ENCODE measurements around the gene ATP5MC3. TPM values are rescaled to one million over a fixed set of nuclear protein-coding genes. Genes with fewer than 3 reads are reported as not detected.

Gene ATP5MC3
- total and polyA plus RNA-seq, 5 experiments from 2014 or later: 77.6 to 420 (median 363) TPM

DNA sequence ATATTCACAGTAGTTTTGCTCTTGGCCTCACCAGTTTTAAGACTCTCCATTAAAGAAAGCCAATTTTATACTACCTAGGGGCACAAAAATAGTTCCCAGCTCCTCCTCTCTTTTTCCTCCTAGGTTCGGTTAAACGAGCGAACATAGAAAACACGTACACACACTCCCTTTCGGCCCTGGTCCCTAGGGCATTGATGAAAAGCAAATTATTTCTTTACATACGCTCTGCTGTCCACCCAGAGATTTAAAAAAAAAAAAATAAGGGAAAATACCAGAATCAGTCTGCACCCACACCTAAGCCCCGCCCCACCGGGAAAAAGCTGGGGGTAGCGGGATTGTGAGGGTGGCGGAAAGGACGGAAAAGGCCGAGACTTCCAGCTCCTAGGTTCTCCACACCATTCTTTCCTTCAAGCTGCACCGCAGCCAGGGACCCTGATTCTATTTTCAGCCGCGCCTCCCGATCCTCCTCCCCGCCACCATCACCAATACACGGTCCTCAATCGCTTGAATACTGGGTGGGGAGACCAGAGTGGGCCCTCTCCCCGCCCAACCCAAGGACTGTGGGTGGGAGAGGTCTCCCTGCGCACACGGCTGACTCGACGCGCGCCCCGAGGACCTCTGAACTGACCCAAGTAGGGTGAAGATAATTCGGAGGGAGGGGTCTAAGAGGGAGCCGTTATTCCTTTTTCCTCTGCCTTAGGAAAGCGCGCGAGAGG, 14.3 kb downstream of the ATP5MC3 start:
- ATAC-seq: peak in 1 of 2 donors; percentile 10

DNA sequence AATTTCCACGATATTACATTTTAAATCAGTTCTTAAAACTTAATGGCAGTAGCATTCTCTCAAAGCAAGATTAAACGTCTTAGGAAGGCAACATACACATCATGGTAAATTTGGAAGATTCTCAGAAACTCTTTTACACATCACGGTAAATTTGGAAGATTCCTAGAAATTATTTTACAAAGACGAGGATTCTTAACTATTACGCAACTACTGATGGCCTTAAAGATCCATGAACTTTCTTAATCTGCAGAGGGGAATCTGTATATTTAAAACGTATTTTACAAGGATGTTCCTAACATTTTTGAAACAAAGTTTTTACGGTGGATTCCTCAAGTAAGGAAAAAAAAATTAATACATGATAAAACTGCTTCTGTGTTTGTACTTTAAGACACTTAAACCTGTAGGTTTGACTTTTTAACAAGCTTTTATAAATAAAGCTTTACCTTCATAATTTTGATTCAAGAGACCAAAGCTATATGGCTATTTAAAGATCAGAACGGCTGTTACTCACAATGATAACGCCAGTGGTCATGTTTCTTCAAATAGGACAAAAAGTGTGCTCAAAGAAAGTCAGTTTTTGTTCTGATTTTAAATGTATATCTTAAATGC, 15.2 kb downstream of the ATP5MC3 start:
- Mint-ChIP-seq H3K4me1 (peaks cover 18 to 68% (median 43%) of the 10 kb centered on the region in 4 donors), H3K36me3 (peaks cover 0 to 10% (median 0%) of the 10 kb centered on the region in 3 donors), H3K27ac (peak overlapping the region in 7 of 10 donors; percentile 20 to 99 (median 55)), H3K9me3 (no peaks in the 10 kb centered on the region), H3K27me3 (no peaks in the 10 kb centered on the region), H3K4me3 (peak overlapping the region; percentile 49 to 100 (median 99))
- DNase-seq (no peak), ATAC-seq (no peak)
- POLR2A ChIA-PET: no interaction called here

More for the DNA sequence above, 14.3 kb downstream of the ATP5MC3 start:
- peak overlapping the region; percentile 95 to 100 (median 99) for H3K27ac Mint-ChIP-seq
- peaks cover 16 to 59% (median 39%) of the 10 kb centered on the region in 4 donors for H3K4me1 Mint-ChIP-seq
- peak overlapping the region; percentile 92 to 100 (median 100) for H3K4me3 Mint-ChIP-seq
- peak in 5 of 10 donors; percentile 11 to 36 (median 29) for DNase-seq
- H3K27me3 Mint-ChIP-seq: no peaks in the 10 kb centered on the region
- H3K36me3 Mint-ChIP-seq: peaks cover 0 to 7% (median 0%) of the 10 kb centered on the region in 3 donors
- POLR2A ChIA-PET: interaction anchor here (0.7 kb wide), 1 partner anchor 36 kb away, joined by 3 read pairs; no protein-coding TSS in a partner anchor
- H3K9me3 Mint-ChIP-seq: no peaks in the 10 kb centered on the region

DNA sequence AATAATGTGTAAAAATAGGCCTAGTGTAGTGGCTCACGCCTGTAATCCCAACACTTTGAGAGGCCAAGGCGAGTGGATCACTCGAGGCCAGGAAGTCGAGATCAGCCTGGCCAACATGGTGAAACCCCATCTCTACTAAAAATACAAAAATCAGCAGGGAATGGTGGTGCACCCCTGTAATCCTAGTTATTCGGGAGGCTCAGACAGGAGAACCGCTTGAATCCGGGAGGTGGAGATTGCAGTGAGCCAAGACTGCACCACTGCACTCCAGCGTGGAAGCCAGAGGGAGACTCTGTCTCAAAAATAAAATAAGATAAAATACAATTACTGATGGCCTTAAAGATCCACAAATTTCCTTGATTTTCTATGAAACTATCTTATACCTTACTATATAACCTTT, 17.3 kb downstream of the ATP5MC3 start:
- DNase-seq: no peak
- Mint-ChIP-seq H3K4me1 (peaks cover 13 to 70% (median 45%) of the 10 kb centered on the region in 4 donors), H3K9me3 (no peaks in the 10 kb centered on the region), H3K4me3 (no peak overlapping the region), H3K27ac (peak overlapping the region in 1 of 10 donors; percentile 46), H3K36me3 (peaks cover 0 to 21% (median 2%) of the 10 kb centered on the region in 3 donors), H3K27me3 (no peaks in the 10 kb centered on the region)
- ATAC-seq: no peak
- POLR2A ChIA-PET: no interaction called here

GRCh38 chr2:175158894-175159293, 22.6 kb downstream of the ATP5MC3 start:
- peaks cover 0 to 30% (median 2%) of the 10 kb centered on the region in 3 donors for H3K36me3 Mint-ChIP-seq
- H3K4me1 Mint-ChIP-seq: peaks cover 13 to 64% (median 45%) of the 10 kb centered on the region in 4 donors
- no peak overlapping the region for H3K4me3 Mint-ChIP-seq
- DNase-seq (no peak), ATAC-seq (no peak)
- H3K27ac Mint-ChIP-seq: no peak overlapping the region
- no peaks in the 10 kb centered on the region for H3K27me3 Mint-ChIP-seq
- POLR2A ChIA-PET: no interaction called here
- no peaks in the 10 kb centered on the region for H3K9me3 Mint-ChIP-seq

DNA sequence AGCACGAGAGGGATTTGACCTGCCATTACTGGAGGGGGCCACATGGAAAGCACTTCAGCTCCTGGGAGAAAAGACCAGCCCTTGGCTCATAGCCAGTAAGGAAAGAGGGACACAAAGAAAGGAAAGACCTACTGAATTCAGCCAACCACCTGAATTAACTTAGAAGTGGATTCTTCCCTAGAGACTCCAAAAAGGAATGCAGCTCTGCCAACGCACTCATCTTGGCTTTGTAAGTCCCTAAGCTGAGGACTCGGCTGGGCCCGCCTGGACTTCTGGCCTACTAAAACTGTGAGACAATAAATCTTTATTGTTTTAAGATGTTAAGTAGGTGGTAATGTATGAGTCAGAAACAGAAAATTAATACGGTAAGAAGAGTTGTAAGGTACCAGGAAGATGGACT, 25.0 kb downstream of the ATP5MC3 start:
- peaks cover 13 to 71% (median 58%) of the 10 kb centered on the region in 4 donors for H3K4me1 Mint-ChIP-seq
- H3K27ac Mint-ChIP-seq: no peak overlapping the region
- no peak overlapping the region for H3K4me3 Mint-ChIP-seq
- H3K27me3 Mint-ChIP-seq: no peaks in the 10 kb centered on the region
- peaks cover 0 to 20% (median 2%) of the 10 kb centered on the region in 3 donors for H3K36me3 Mint-ChIP-seq
- DNase-seq (no peak), ATAC-seq (no peak)
- H3K9me3 Mint-ChIP-seq: no peaks in the 10 kb centered on the region
- POLR2A ChIA-PET: no interaction called here

GRCh38 chr2:175154661-175155082, 26.8 kb downstream of the ATP5MC3 start:
- peaks cover 0 to 22% (median 2%) of the 10 kb centered on the region in 3 donors for H3K36me3 Mint-ChIP-seq
- peak overlapping the region in 2 of 10 donors; percentile 64 to 85 for H3K27ac Mint-ChIP-seq
- POLR2A ChIA-PET: no interaction called here
- H3K27me3 Mint-ChIP-seq: no peaks in the 10 kb centered on the region
- no peak overlapping the region for H3K4me3 Mint-ChIP-seq
- ATAC-seq (no peak), DNase-seq (no peak)
- peaks cover 9 to 59% (median 52%) of the 10 kb centered on the region in 4 donors for H3K4me1 Mint-ChIP-seq
- H3K9me3 Mint-ChIP-seq: no peaks in the 10 kb centered on the region

- Mint-ChIP-seq H3K27me3 (no peaks in the 10 kb centered on the region), H3K36me3 (peaks cover 0 to 39% (median 7%) of the 10 kb centered on the region in 3 donors), H3K9me3 (no peaks in the 10 kb centered on the region), H3K4me1 (peaks cover 16 to 67% (median 64%) of the 10 kb centered on the region in 4 donors), H3K27ac (peak overlapping the region in 3 of 10 donors; percentile 1 to 53 (median 37)), H3K4me3 (no peak overlapping the region)
- POLR2A ChIA-PET: no interaction called here
- DNase-seq: no peak
- no peak for ATAC-seq
Observed at GRCh38 chr2:175152242-175152641, 29.3 kb downstream of the ATP5MC3 start.

DNA sequence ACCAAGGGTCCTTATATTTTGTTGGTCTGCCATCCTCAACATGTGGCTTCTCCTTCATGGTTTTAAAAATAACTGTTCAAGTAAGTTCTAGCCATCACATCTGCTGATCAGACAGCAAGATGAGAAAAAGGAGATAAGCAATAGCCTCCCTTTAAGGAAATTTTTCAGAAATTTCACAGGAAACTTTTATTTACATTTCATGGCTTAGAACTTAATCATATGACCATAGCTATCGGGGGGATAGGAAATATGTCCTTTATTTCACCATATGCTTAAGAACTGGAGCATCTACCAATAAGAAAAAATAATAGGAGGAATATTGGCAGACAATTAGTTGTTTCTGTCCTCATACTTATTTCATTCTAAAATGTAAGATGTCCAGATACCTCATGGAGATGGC, 29.7 kb downstream of the ATP5MC3 start:
- Mint-ChIP-seq H3K9me3 (no peaks in the 10 kb centered on the region), H3K27me3 (no peaks in the 10 kb centered on the region), H3K36me3 (peaks cover 0 to 41% (median 7%) of the 10 kb centered on the region in 3 donors), H3K4me1 (peaks cover 16 to 63% (median 60%) of the 10 kb centered on the region in 4 donors), H3K4me3 (no peak overlapping the region), H3K27ac (peak overlapping the region in 3 of 10 donors; percentile 1 to 53 (median 37))
- DNase-seq (no peak), ATAC-seq (no peak)
- POLR2A ChIA-PET: no interaction called here

- H3K27me3 Mint-ChIP-seq: no peaks in the 10 kb centered on the region
- no peak overlapping the region for H3K4me3 Mint-ChIP-seq
- ATAC-seq (no peak), DNase-seq (no peak)
- H3K4me1 Mint-ChIP-seq: peaks cover 16 to 58% (median 48%) of the 10 kb centered on the region in 4 donors
- POLR2A ChIA-PET: no interaction called here
- no peaks in the 10 kb centered on the region for H3K9me3 Mint-ChIP-seq
- peak overlapping the region in 1 of 10 donors; percentile 4 for H3K27ac Mint-ChIP-seq
- H3K36me3 Mint-ChIP-seq: peaks cover 0 to 59% (median 24%) of the 10 kb centered on the region in 3 donors
Observed at GRCh38 chr2:175147186-175147585, 34.3 kb downstream of the ATP5MC3 start.

DNA sequence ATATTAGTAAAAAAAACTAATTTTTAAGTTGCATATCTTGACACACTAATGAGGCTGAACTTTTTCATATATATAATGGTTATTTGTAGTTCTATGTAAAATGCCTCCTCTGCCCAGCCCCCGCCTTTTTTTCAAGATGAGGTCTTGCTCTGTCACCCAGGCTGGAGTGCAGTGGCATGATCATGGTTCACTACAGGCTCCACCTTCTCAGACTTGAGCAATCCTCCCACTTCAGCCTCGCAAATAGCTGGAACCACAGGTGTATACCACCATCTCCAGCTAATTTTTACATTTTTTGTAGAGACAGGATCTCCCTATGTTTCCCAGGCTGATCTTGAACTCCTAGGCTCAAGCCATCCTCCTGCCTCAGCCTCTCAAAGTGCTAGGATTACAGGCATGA, 37.8 kb downstream of the ATP5MC3 start:
- Mint-ChIP-seq H3K4me3 (no peak overlapping the region), H3K36me3 (peaks cover 1 to 61% (median 22%) of the 10 kb centered on the region in 3 donors), H3K27me3 (no peaks in the 10 kb centered on the region), H3K27ac (no peak overlapping the region), H3K4me1 (peaks cover 12 to 44% (median 38%) of the 10 kb centered on the region in 4 donors), H3K9me3 (no peaks in the 10 kb centered on the region)
- DNase-seq (no peak), ATAC-seq (no peak)
- POLR2A ChIA-PET: no interaction called here

GRCh38 chr2:175143191-175143590, 38.3 kb downstream of the ATP5MC3 start:
- H3K4me1 Mint-ChIP-seq: peaks cover 12 to 44% (median 38%) of the 10 kb centered on the region in 4 donors
- DNase-seq (no peak), ATAC-seq (no peak)
- H3K9me3 Mint-ChIP-seq: no peaks in the 10 kb centered on the region
- H3K27ac Mint-ChIP-seq: no peak overlapping the region
- POLR2A ChIA-PET: no interaction called here
- H3K4me3 Mint-ChIP-seq: no peak overlapping the region
- H3K27me3 Mint-ChIP-seq: no peaks in the 10 kb centered on the region
- peaks cover 5 to 62% (median 23%) of the 10 kb centered on the region in 3 donors for H3K36me3 Mint-ChIP-seq

GRCh38 chr2:175140332-175140731, 41.2 kb downstream of the ATP5MC3 start:
- POLR2A ChIA-PET: no interaction called here
- peaks cover 7 to 73% (median 28%) of the 10 kb centered on the region in 3 donors for H3K36me3 Mint-ChIP-seq
- H3K27me3 Mint-ChIP-seq: no peaks in the 10 kb centered on the region
- H3K9me3 Mint-ChIP-seq: no peaks in the 10 kb centered on the region
- H3K4me1 Mint-ChIP-seq: peaks cover 11 to 52% (median 41%) of the 10 kb centered on the region in 4 donors
- ATAC-seq: no peak
- H3K4me3 Mint-ChIP-seq: no peak overlapping the region
- DNase-seq: no peak
- peak overlapping the region in 1 of 10 donors; percentile 57 for H3K27ac Mint-ChIP-seq

- DNase-seq (no peak), ATAC-seq (no peak)
- Mint-ChIP-seq H3K27me3 (no peaks in the 10 kb centered on the region), H3K9me3 (no peaks in the 10 kb centered on the region), H3K27ac (peak overlapping the region in 1 of 10 donors; percentile 30), H3K4me3 (no peak overlapping the region), H3K4me1 (peaks cover 11 to 45% (median 36%) of the 10 kb centered on the region in 4 donors), H3K36me3 (peaks cover 11 to 83% (median 21%) of the 10 kb centered on the region in 3 donors)
- POLR2A ChIA-PET: no interaction called here
Observed at GRCh38 chr2:175137793-175138192, 43.7 kb downstream of the ATP5MC3 start.
